OCI-LY1 (cell line): Measurements from ENCODE around the gene GSDMA.

ENCODE experiments used
- H2AFZ ChIP-seq: fragments of 200-600 bp; sonication (generic), shearing (Covaris generic); 2 replicates; pipeline ENCODE4 v1.6.0; 2014; ENCODE audit warnings: antibody characterized with exemption, mild to moderate bottlenecking, low read length
- H3F3A ChIP-seq: fragments of 200-600 bp; sonication (generic), shearing (Covaris generic); 2 replicates; pipeline ENCODE4 v1.6.0; 2014; ENCODE audit warnings: mild to moderate bottlenecking, antibody characterized with exemption, low read length, moderate library complexity; ENCODE audit not compliant: insufficient read depth
- H3K27ac ChIP-seq: fragments of 200-600 bp; sonication (generic); 2 replicates; pipeline ENCODE4 v1.5.1; 2014; ENCODE audit warnings: low read length, mixed run types, mild to moderate bottlenecking, low read depth; ENCODE audit not compliant: poor library complexity, severe bottlenecking
- H3K27me3 ChIP-seq: fragments of 200-600 bp; sonication (generic); 2 replicates; pipeline ENCODE4 v1.6.0; 2014; ENCODE audit warnings: antibody characterized with exemption, mild to moderate bottlenecking, low read length, moderate library complexity; ENCODE audit not compliant: insufficient read depth
- H3K36me3 ChIP-seq: fragments of 200-600 bp; sonication (generic); 2 replicates; pipeline ENCODE4 v1.6.1; 2014; ENCODE audit warnings: mild to moderate bottlenecking, antibody characterized with exemption, low read length, moderate library complexity, mixed read lengths; ENCODE audit not compliant: insufficient read depth
- H3K4me1 ChIP-seq: fragments of 200-600 bp; sonication (generic); 2 replicates; pipeline ENCODE4 v1.5.1; 2014; ENCODE audit warnings: mild to moderate bottlenecking, low read length, moderate library complexity; ENCODE audit not compliant: insufficient read depth, severe bottlenecking
- H3K4me2 ChIP-seq: fragments of 200-600 bp; sonication (generic), shearing (Covaris generic); 2 replicates; pipeline ENCODE4 v1.6.1; 2014; ENCODE audit warnings: low read length
- H3K4me3 ChIP-seq: fragments of 200-600 bp; sonication (generic); 2 replicates; pipeline ENCODE4 v1.5.1; 2014; ENCODE audit warnings: low read length, low read depth, mild to moderate bottlenecking, mixed read lengths; ENCODE audit not compliant: poor library complexity, severe bottlenecking
- H3K79me2 ChIP-seq: fragments of 200-600 bp; shearing (Covaris generic); 2 replicates; pipeline ENCODE4 v1.6.1; 2016; ENCODE audit warnings: mixed run types, low read length, mixed read lengths; ENCODE audit not compliant: insufficient read depth
- H3K9ac ChIP-seq: fragments of 200-600 bp; sonication (generic), shearing (Covaris generic); 2 replicates; pipeline ENCODE4 v1.6.1; 2014; ENCODE audit warnings: mild to moderate bottlenecking, low read length, mixed read lengths
- H3K9me2 ChIP-seq: fragments of 200-600 bp; sonication (generic), shearing (Covaris generic); 2 replicates; pipeline ENCODE4 v1.6.1; 2014; ENCODE audit warnings: low read depth, mild to moderate bottlenecking, low read length, mixed read lengths
- H3K9me3 ChIP-seq: fragments of 200-600 bp; shearing (Covaris generic); 2 replicates; pipeline ENCODE4 v1.6.1; 2014; ENCODE audit warnings: low read length, mixed read lengths
- H4K20me1 ChIP-seq: fragments of 200-600 bp; sonication (generic), shearing (Covaris generic); 2 replicates; pipeline ENCODE4 v1.6.0; 2016; ENCODE audit warnings: mild to moderate bottlenecking, low read length; ENCODE audit not compliant: insufficient read depth
- CTCF ChIP-seq: fragments of 200-600 bp; sonication (generic), shearing (Covaris generic); IDR thresholded peaks from 2 replicates; pipeline ENCODE4 v1.5.1; 2017; ENCODE audit warnings: mild to moderate bottlenecking, antibody characterized with exemption, low read length, moderate library complexity, mixed read lengths
- EZH2 ChIP-seq: fragments of 200-600 bp; sonication (generic), shearing (Covaris generic); IDR thresholded peaks from 2 replicates; pipeline ENCODE4 v1.8.0; 2017; ENCODE audit warnings: borderline replicate concordance, mixed run types, mild to moderate bottlenecking, antibody characterized with exemption, low read length, moderate library complexity, mixed read lengths

The GSDMA gene

GRCh38 chr17:39923836-39924690 lies 38.7 kb upstream of the GSDMA start:
- Histone ChIP-seq H3K36me3 (peaks cover 51% of the 10 kb centered on the region), H3K27me3 (no peaks in the 10 kb centered on the region), H3K4me3 (peak overlapping the region; percentile 78), H2AFZ (no peak overlapping the region), H3K27ac (peak overlapping the region; percentile 83), H3K9me3 (no peaks in the 10 kb centered on the region), H3K4me2 (peak overlapping the region; percentile 88), H3K9me2 (no peaks in the 10 kb centered on the region), H3K79me2 (peaks cover 24% of the 10 kb centered on the region), H4K20me1 (no peaks in the 10 kb centered on the region), H3K9ac (peak overlapping the region; percentile 76; the same call in 1 of the 2 replicates), H3K4me1 (peaks cover 54% of the 10 kb centered on the region), H3F3A (no peaks in the 10 kb centered on the region)
- TF ChIP-seq CTCF (peak; percentile 62; the same call in 1 of the 2 replicates), EZH2 (no peak)

GRCh38 chr17:39924691-39925055 lies 38.1 kb upstream of the GSDMA start:
- no peaks in the 10 kb centered on the region for H3K9me3 ChIP-seq
- no peaks in the 10 kb centered on the region for H4K20me1 ChIP-seq
- peak overlapping the region; percentile 78 for H3K4me3 ChIP-seq
- H3K27ac ChIP-seq, result peak overlapping the region; percentile 83
- H3F3A ChIP-seq, result no peaks in the 10 kb centered on the region
- peak overlapping the region; percentile 88 for H3K4me2 ChIP-seq
- peaks cover 60% of the 10 kb centered on the region for H3K4me1 ChIP-seq
- TF ChIP-seq CTCF (0 out of 2 replicates have a peak, but pooled peaks have one; percentile 19), EZH2 (no peak)
- H3K27me3 ChIP-seq, result no peaks in the 10 kb centered on the region
- no peaks in the 10 kb centered on the region for H3K9me2 ChIP-seq
- peaks cover 46% of the 10 kb centered on the region for H3K36me3 ChIP-seq
- H3K79me2 ChIP-seq, result peaks cover 24% of the 10 kb centered on the region
- no peak overlapping the region for H2AFZ ChIP-seq
- peak overlapping the region; percentile 76; the same call in 1 of the 2 replicates for H3K9ac ChIP-seq

- H2AFZ ChIP-seq, result no peak overlapping the region
- H3F3A ChIP-seq, result no peaks in the 10 kb centered on the region
- H3K27me3 ChIP-seq, result no peaks in the 10 kb centered on the region
- peaks cover 39% of the 10 kb centered on the region for H3K36me3 ChIP-seq
- H3K4me3 ChIP-seq, result peak overlapping the region; percentile 78
- no peak for TF ChIP-seq EZH2
- peak overlapping the region; percentile 76 for H3K9ac ChIP-seq
- H3K9me3 ChIP-seq, result no peaks in the 10 kb centered on the region
- peak overlapping the region; percentile 88 for H3K4me2 ChIP-seq
- H3K79me2 ChIP-seq, result peaks cover 24% of the 10 kb centered on the region
- no peaks in the 10 kb centered on the region for H4K20me1 ChIP-seq
- H3K27ac ChIP-seq, result peak overlapping the region; percentile 83
- no peaks in the 10 kb centered on the region for H3K9me2 ChIP-seq
- H3K4me1 ChIP-seq, result peaks cover 60% of the 10 kb centered on the region
Measured at GRCh38 chr17:39925282-39926134, 37.3 kb upstream of the GSDMA start.
